GM18951 (cell line): Measurements from ENCODE around the gene CCT6B.
"Not testable (repeated sequence)": the region's sequence is repeated elsewhere in the genome, so short reads cannot be mapped to it uniquely, and the experiment has no call there.

Experiments
- POLR2A ChIP-seq: IDR thresholded peaks from 4 replicates; pipeline ENCODE4 v1.6.1; 2011; ENCODE audit warnings: mild to moderate bottlenecking; ENCODE audit not compliant: insufficient read length, insufficient read depth; ENCODE audit errors: extremely low read depth
- in situ Hi-C: fragments of 300-500 bp; cut with MboI; formaldehyde crosslinking; loops from one replicate; pipeline ENCODE4 v1.12.0; 2022; ENCODE audit warnings: low sequenced_read_pairs, mixed read lengths, inconsistent platforms; ENCODE audit not compliant: unreplicated experiment

The CCT6B gene

GRCh38 chr17:34974179-34974578 lies 12.9 kb upstream of the CCT6B start:
- in situ Hi-C loops, result no loop called here
- no peak for TF ChIP-seq POLR2A

- in situ Hi-C loops, result no loop called here
- no peak for TF ChIP-seq POLR2A
These were observed 2.8 kb downstream of the CCT6B start for GRCh38 chr17:34958438-34958837.

DNA sequence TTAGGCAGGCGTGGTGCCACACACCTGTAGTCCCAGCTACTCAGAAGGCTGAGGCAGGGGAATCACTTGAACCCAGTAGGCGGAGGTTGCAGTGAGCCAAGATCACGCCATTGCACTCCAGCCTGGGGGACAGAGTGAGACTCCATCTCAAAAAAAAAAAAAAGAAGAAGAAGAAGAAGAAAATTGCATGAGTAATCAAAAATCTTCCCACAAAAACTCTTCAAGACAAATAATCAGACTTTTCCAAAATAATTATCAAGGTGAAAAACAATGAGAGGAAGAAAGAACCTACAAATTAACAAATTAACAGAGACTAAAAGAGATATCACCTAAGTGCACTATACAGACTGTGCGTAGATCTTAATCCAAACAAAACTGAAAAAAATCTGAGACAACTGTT lies 10.5 kb downstream of the CCT6B start:
- in situ Hi-C loops, result not testable (repeated sequence)

DNA sequence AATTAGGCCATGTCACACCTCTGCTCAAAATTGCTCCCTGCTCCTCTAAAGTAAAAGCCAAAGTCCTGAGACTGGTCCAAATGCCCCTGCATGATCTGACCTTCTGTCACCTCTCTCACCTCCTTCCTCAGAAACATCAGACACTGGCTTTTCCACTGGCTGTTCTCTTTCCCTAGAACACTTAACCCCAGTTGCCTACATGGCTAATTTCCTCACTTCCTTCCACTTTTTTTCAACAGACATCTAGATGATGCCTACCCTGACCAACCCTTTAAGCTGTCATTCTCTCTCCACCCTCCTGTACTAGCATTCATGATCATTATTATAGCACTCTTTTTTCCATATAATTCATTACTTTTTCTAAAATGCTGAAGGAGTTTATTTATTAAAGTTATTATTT lies 31.0 kb downstream of the CCT6B start:
- TF ChIP-seq POLR2A, result no peak
- in situ Hi-C loops, result no loop called here

DNA sequence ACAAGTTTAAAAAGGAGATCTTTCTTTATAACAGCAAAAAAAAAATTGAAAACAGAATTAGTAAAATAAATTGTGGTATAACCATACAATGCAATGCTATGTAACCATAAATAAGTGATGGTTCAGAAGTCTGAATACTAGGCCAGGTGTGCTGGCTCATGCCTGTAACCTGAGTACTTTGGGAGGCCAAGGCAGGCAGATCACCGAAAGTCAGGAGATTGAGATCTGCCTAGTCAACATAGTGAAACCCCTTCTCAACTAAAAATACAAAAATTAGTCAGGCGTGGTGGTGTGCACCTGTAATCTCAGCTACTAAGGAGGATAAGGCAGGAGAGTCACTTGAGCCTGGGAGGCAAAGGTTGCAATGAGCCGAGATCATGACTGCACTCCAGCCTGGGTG lies 34.6 kb downstream of the CCT6B start:
- no peak for TF ChIP-seq POLR2A
- in situ Hi-C loops, result no loop called here

GRCh38 chr17:34920676-34921075 lies 40.6 kb downstream of the CCT6B start:
- no peak for TF ChIP-seq POLR2A
- in situ Hi-C loops, result no loop called here

GRCh38 chr17:34917381-34917780 lies 43.9 kb downstream of the CCT6B start:
- TF ChIP-seq POLR2A, result no peak
- in situ Hi-C loops, result no loop called here

DNA sequence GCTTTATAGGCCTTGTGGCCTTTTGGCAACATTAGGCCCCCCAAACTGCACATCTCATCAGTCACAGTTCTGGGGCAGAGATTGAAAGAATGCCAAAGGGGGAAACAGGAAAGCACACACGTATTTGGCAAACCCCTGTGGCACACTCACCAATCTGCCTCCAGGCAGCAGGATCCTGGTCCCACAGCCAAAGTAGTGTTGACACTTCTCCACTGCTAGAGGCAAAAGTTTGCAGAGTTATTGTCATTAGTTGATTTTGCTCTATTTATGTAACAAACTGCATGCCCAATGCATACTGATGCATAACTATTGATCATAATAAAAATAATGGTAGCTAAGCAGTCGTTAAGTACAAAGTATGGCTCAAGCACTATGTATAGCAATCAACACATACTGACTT lies 45.1 kb downstream of the CCT6B start:
- no peak for TF ChIP-seq POLR2A
- in situ Hi-C loops, result no loop called here

GRCh38 chr17:34913001-34913400 lies 48.3 kb downstream of the CCT6B start:
- TF ChIP-seq POLR2A, result no peak
- in situ Hi-C loops, result no loop called here

DNA sequence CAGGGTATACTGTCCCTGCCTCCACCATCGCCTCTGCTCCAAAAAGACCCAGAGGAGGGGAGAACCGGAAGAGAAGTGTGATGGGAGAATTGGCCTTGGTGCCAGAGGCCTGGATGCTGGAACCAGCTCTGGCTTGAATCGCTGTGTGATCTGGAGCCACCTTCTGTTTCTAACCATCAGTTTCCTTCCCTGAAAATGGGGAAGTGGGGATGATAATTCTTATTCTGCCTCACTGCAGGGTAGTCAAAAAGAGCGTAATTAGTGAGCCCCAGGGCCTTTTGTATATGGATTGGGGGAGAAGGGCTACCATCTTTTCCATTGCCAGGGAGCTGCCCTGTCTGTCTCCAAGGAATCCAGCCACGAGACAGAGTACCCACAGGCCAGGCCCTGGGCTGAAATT lies 52.2 kb downstream of the CCT6B start:
- no peak for TF ChIP-seq POLR2A
- in situ Hi-C loops, result no loop called here

- in situ Hi-C loops, result no loop called here
These were observed 58.3 kb downstream of the CCT6B start for GRCh38 chr17:34902831-34903547.

DNA sequence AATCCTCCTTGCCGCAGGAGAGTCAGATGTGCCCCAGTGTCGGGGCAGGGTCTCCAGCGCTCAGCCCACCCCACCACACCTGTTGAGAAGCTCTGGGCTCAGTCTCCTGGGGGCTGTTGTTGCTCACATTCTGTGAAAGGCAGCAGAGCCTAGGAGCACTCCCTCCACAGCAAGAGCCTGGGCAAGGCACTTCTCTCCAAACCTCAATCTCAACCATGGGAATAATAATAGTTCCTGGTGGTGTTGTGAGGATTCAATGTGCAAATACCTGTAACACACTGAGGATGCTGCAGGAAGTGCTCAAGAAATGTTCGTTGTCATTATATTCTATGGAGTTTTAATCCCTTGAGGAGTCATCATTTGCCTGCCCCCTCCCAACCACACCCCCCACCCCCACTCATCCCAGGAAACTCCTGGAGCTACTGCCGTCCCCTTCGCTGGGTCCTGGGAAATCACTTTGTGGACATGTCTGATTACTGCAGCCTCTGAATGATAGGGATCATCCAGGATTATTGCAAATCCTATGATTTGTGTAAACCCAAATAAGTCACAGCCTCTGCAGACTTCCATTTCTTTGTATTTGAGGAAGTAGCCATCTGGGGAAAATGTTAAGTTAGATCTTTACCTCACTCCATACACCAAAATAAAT lies 61.5 kb downstream of the CCT6B start:
- TF ChIP-seq POLR2A, result no peak
- in situ Hi-C loops, result no loop called here

More at GRCh38 chr17:34902831-34903547, 58.3 kb downstream of the CCT6B start:
- TF ChIP-seq POLR2A, result no peak

- in situ Hi-C loops, result no loop called here
- no peak for TF ChIP-seq POLR2A
These were observed 65.9 kb downstream of the CCT6B start for GRCh38 chr17:34895383-34895782.

DNA sequence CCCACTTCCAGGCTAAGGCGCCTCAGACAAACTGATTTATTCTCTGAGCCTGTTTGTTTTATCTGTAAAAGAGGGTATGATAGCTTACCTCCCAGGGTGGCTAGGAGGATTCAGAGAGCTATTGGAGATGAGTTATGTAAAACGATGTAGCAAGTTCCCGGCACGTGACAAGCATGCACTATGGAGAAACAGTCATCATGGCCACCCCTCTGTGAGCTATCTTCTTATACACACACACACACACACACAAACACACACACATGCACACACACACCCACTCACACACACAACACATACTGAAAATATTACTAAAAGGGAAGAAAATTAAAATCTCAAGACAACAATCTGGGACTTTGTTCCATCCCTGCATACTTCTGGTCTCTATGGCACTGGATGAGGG lies 66.3 kb downstream of the CCT6B start:
- in situ Hi-C loops, result no loop called here
- no peak for TF ChIP-seq POLR2A
